ENCODE data around the gene GSTM2.

GRCh38 chr1:109643385-109644230 is 24.2 kb upstream of the GSTM2 start:
- TF ChIP-seq GATA2 (IDR thresholded peaks at IDR 0.05; ENCODE audit: low read depth, low read length), result no peak
- no peak for TF ChIP-seq GATA3 (IDR thresholded peaks at IDR 0.05; ENCODE audit: low read depth, low read length)

Measured in SH-SY5Y (cell line).